Islet of Langerhans (tissue), 1 donor: ENCODE data around the gene CD99.
"Not testable (repeated sequence)": the region's sequence is repeated elsewhere in the genome, so short reads cannot be mapped to it uniquely, and the experiment has no call there.

ENCODE experiments used
- FAIRE-seq: peaks from one replicate; lab custom pipeline; 2011; peaks lifted over from hg19 to GRCh38; lab: Jason Lieb, UNC

CD99 gene

GRCh38 chrX:2732649-2733048, 41.6 kb downstream of the CD99 start:
- FAIRE-seq, result no peak

DNA sequence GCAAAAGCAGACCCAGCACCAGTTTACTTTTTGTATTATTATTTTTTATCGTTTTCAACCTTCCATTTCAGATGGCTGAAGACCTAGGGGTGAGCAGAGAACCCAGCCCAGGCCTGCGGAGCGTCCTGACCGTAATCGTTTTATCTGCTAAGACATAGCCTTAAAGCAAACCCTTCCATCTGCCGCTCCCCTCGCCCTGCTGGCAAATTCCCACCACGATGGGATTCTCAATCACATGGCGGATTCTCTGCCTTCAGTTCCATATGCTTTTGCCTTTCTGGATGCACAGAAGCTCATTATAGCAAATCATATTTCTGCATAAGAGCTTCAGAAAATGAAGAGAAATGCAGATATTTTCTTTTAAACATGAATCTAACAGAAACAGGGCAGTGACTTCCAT, 42.2 kb downstream of the CD99 start:
- no peak for FAIRE-seq

- no peak for FAIRE-seq
Observed at GRCh38 chrX:2735270-2735669, 44.2 kb downstream of the CD99 start.

DNA sequence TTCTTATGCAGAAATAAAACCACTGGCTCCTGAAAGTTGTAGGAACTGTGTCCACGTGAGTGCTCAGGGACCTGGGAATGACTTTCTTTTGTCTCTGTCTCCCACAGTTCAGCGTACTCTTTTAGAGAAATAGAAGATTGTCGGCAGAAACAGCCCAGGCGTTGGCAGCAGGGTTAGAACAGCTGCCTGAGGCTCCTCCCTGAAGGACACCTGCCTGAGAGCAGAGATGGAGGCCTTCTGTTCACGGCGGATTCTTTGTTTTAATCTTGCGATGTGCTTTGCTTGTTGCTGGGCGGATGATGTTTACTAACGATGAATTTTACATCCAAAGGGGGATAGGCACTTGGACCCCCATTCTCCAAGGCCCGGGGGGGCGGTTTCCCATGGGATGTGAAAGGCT, 49.6 kb downstream of the CD99 start:
- no peak for FAIRE-seq

- no peak for FAIRE-seq
Observed at GRCh38 chrX:2741386-2741785, 50.3 kb downstream of the CD99 start.

DNA sequence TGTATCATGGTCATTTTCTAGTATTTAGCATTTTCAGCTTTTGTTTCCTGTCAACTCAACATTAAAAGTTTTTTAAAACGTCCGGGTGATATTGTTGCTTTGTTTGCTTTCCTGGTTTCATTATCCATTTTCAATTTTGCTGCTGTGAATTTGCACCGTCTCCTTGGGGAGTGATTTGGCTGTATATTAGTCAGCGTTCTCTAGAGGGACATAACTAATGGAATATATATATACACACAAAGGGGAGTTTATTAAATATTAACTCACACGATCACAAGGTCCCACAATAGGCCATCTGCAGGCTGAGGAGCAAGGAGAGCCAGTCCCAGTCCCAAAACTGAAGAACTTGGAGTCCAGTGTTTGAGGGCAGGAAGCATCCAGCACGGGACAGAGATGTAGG, 55.2 kb downstream of the CD99 start:
- peak; percentile 55 for FAIRE-seq

GRCh38 chrX:2748171-2748814, 57.2 kb downstream of the CD99 start:
- no peak for FAIRE-seq

- no peak for FAIRE-seq
Observed at GRCh38 chrX:2748815-2749188, 57.7 kb downstream of the CD99 start.

DNA sequence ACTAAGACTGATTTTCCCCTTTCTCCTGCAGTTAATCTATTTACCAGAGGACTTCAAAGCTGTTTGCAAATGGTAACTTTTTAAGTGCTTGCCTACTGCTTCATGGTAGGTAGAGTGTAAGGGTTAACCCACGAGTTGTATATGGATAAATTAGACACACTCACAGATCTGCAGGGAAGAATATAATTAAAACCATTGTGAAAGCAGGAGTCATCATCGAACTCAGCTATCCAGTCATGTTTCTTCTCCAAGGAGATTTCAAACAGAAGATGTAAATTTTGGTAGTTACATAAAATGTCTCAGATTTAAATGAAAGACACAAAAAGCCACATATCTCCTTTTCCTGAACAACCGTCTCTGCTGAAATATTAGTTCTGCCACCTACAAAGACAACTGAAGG, 60.2 kb downstream of the CD99 start:
- no peak for FAIRE-seq

- not testable (repeated sequence) for FAIRE-seq
Observed at GRCh38 chrX:2751874-2752300, 60.8 kb downstream of the CD99 start, which contains the start of gene XG. XG (plus strand) TSS chrX:2752040; CDS start chrX:2752275, 235 bp downstream.

GRCh38 chrX:2752441-2752840, 61.3 kb downstream of the CD99 start:
- not testable (repeated sequence) for FAIRE-seq

DNA sequence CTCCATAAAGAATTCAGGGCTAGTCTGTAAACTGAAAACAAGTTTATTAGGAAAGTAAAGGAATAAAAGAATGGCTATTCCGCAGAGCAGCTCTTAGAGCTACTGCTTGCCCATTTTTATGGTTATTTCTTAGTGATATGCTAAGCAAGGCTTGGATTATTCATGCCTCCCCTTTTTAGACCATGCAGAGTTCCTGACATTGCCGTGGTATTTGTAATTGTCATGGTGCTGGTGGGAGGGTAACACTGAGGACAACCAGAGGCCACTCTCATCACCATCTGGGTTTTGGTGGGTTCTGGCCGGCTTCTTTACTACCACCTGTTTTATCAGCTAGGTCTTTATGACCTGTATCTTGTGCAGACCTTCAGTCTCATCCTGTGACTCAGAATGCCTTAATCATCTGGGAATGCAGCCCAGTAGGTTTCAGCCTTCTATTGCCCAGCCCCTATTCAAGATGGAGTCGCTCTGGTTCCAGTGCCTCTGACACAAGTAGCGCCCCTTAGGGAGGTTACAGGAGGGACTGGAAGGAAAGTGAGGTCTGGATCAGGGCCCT, 64.1 kb downstream of the CD99 start:
- FAIRE-seq, result not testable (repeated sequence)

DNA sequence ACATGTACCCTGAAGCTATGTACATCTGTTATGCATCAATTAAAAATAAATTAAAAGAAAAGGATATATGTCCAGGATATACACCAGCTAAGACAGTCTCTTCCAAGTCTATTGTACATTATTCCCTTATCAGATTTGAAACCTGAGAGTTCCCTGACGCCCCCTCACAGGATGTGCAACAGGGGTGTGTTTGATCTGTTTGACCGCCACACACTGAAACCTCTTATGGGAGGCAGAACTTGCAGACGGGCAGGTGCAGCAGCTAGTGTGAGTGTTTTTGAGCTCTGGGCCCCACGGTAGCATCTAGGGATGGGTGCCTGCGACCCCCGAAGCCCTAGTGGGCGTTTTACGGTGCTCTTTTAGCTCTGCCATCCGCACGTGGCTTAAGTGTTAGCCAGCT, 65.5 kb downstream of the CD99 start:
- FAIRE-seq, result no peak

DNA sequence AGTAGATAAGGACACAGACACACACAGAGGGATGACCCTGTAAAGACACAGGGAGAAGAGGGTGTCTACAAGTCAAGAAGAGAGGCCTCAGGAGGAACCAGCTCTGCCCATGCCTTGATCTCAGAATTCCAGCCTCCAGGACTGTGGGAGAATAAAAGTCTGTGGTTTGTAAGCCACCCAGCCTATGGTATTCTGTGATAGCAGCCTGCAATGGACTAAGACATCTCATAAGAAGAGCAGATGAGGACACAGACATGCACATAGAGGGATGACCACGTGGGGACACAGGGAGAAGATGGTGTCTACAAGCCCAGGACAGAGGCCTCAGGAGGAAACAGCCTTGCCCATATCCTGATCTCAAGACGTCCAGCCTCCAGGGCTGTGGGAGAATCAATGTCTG, 70.2 kb downstream of the CD99 start:
- no peak for FAIRE-seq

DNA sequence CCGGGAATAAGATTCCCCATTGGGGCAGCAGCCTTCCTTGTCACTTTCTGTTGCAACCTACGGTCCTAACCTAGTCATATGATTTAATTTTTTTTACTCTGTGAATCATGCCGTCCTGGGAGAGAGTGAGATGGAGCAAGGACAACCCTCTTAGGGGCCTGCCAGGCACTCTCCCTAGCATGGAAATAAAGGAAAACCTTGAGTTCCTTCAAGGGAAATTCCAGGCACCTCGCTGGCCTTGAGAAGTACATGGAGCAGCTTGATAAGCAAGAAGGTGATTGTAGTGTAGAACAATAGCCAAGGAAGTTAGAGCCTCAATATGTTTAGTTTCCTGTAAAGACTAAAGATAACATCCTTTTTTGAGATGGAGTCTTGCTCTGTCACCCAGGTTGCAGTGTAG, 71.6 kb downstream of the CD99 start:
- FAIRE-seq, result not testable (repeated sequence)

DNA sequence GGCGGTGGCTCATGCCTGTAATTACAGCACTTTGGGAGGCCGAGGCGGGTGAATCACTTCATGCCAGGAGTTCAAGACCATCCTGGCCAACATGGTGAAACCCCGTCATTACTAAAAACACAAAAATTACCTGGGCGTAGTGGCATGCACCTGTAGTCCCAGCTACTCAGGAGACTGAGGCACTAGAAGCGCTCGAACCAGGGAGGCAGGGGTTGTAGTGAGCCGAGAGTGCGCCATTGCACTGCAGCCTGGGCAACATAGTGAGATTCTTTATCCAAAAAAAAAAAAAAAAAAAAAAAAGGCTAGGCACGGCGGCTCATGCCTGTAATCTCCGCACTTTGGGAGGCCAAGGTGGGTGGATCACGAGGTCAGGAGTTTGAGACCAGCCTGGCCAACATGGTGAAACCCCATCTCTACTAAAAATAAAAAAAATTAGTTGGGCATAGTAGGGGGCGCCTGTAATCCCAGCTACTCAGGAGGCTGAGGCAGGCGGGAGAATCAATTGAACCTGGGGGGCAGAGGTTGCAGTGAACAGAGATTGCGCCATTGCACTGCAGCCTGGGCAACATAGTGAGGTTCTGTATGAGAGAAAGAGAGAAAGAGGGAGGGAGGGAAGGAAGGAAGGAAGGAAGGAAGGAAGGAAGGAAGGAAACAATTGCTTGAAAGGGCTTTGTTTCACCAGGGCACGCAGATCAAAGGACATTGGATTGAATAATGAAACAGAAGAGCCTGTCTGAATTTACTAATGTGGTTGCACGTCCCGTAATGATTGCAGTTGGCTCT, 73.9 kb downstream of the CD99 start:
- FAIRE-seq, result not testable (repeated sequence)

- no peak for FAIRE-seq
Observed at GRCh38 chrX:2765549-2765830, 74.4 kb downstream of the CD99 start.

DNA sequence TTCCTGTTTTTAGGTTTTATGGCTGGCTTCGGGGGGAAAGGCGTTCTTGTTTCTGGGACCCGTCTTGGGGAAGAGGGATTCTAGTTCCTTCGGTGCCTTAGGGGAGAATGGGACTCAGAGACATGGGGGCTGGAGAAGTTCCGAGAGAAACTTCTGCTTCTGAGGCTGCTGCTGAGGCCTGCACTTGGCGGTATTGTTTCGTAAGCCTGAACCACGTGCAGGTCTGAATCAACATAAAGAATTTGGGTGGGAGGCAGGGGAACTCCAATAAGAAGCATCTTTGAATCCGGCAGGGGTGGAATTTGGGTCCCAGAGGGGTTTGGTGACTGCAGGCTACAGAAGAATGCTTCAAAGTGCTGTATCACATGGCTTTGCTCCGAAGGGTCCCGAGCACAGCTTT, 75.8 kb downstream of the CD99 start:
- FAIRE-seq, result no peak

DNA sequence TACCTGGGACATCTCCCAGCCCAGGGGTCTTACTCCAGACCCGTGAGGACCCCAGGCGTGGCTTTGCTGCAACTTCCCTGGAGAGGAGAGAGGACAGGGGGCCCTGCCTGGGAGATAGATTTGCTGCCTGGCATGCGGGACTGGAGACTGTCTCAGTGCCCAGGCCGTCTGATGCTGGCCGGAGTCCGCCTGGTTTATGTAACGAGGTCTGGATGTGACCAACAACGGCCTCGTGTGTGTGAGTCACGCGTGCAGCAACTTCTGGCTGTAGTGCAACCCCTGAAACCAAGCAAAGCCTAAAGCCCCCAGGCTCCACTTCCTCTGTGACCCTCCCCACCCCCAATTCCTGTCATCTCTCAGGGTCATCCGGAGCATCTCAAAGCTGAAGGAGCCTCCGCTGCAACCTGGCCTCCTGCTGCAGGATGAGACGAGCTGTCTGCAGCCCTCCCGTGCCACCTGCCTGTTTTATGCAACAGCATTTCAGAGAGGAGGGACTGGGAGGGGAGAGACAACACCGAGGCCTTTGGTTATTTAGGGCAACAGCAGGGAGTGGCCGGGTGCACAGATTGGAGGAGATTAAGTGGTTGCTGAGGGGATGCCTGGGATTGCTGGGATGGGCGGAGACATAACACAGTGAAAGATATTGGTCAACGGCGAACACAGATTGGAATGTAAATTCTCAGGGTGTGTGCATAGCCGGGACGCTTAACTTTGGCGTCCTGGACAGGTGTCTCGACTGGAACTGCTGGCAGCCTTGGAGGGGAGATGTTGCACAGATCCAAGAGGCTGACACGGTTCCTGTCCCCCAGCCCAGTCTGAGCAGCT, 76.7 kb downstream of the CD99 start:
- FAIRE-seq, result no peak

DNA sequence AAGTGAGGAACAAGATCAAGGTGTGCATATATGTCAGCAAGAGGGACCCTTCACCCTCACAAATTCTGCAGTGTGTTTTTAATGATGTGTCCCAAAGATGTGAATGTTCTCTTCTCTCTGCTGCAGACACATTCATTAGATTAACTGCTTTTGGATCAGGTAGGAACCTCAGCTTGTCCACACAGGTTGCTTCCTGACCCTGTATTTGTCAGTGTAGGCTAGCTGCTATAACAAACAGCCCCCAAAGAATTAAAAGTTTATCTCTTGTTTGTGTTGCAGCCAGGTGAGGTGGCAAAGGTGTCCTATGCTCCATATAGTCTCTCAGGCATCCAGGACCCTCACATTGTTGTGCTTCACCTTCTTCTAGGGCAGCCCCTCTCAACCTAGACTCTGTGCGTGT, 78.5 kb downstream of the CD99 start:
- no peak for FAIRE-seq

DNA sequence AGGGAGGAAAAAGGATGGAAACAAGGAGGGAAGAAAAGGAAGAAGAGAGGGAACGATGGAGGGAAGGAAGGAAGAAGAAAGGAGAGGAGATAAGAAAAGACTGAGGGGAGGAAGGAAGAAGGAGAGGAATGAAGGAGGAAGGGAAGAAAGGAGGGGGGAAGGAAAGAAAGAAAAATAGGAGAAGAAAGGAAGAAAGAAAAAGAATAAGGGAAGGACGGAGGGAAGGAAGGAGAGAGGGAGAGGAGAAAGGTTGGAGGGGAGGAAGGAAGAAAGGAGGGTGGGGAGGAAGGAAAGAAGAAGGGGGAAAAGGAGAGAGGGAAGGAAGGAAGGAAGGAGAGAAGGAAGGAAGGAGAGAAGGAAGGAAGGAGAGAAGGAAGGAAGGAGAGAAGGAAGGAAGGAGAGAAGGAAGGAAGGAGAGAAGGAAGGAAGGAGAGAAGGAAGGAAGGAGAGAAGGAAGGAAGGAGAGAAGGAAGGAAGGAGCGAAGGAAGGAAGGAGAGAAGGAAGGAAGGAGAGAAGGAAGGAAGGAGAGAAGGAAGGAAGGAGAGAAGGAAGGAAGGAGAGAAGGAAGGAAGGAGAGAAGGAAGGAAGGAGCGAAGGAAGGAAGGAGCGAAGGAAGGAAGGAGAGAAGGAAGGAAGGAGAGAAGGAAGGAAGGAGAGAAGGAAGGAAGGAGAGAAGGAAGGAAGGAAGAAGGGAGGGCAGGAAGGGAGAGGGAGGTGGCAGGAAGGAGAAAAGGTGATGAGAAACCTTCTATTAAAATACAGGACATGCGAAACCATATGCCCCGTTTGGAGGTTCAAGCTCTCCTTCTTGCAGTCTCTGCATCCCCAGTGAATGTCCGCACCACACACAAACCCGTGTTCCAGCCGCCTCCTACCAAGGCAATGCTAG, 82.3 kb downstream of the CD99 start:
- FAIRE-seq, result not testable (repeated sequence)

DNA sequence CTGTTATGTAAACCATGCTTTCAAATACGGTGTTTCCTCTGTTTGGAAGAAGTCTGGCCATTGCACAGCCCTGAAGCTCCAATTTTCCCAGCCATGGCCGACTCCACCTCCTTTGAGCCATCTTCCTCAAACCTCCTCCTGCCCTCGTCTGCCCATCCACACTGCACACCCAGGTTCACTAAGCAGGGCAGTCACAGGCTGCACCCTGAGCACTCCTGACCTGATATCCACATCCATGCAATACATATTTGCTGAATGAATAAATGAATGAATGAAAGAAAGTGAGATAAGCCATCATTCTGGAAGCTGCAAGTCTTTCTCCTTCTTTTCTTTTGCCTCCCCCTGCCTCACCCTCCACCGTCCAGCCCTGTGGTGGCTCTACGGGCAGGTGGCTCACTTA, 83.0 kb downstream of the CD99 start:
- FAIRE-seq, result no peak
